ENCODE results near the gene IL1RAPL1.

Gene IL1RAPL1

DNA sequence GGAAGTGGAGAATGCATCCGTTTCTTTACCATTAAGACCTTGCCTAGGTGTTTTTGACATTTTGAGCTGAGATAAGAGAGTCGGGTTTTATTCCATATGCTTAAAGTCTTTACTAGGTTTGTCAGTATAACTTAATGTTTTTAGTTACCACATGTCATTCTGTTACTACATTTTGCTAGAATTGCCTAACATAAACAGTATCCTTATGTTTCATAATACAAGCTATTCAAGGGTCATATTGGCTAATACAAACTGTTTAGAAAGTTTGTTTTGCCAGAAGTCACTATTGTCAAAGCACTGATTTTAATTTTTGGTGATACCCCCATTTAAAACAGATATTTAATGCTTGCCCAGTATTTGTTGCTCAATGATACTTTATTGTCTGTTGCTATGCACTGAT, 1200.4 kb downstream of the IL1RAPL1 start:
- no peaks in the 10 kb centered on the region for H3F3A ChIP-seq (ENCODE audit: low read depth)
- no peak overlapping the region for H3K4me2 ChIP-seq (ENCODE audit: low read depth, low read length, poor library complexity, severe bottlenecking)
- no peak overlapping the region for H3K9ac ChIP-seq (ENCODE audit: low read depth, low read length, poor library complexity, severe bottlenecking)
- no peaks in the 10 kb centered on the region for H3K36me3 ChIP-seq (ENCODE audit: insufficient read depth, low read length)
- H3K27me3 ChIP-seq (ENCODE audit: insufficient read depth, low read length, poor library complexity, severe bottlenecking), result no peaks in the 10 kb centered on the region
- no peak overlapping the region for H2AFZ ChIP-seq (ENCODE audit: low read length)
- H3K4me1 ChIP-seq (ENCODE audit: insufficient read depth, low read length, poor library complexity, severe bottlenecking), result no peaks in the 10 kb centered on the region
- no peaks in the 10 kb centered on the region for H3K9me2 ChIP-seq (replicated peaks; ENCODE audit: low read depth, low read length)
- no peak overlapping the region for H3K4me3 ChIP-seq (ENCODE audit: low read length, poor library complexity, severe bottlenecking)
- H3K79me2 ChIP-seq (ENCODE audit: insufficient read depth, low read length), result no peaks in the 10 kb centered on the region
- TF ChIP-seq CTCF (conservative IDR thresholded peaks at IDR 0.05; ENCODE audit: low read length) (no peak), EZH2phosphoT487 (IDR thresholded peaks at IDR 0.05; ENCODE audit: borderline replicate concordance) (no peak)
- no peaks in the 10 kb centered on the region for H4K20me1 ChIP-seq (ENCODE audit: insufficient read depth, low read length, poor library complexity, severe bottlenecking)
- no peaks in the 10 kb centered on the region for H3K9me3 ChIP-seq (ENCODE audit: insufficient read depth, low read depth, low read length)

GRCh38 chrX:29788991-29789699, 1201.9 kb downstream of the IL1RAPL1 start:
- Histone ChIP-seq H3K36me3 (ENCODE audit: insufficient read depth, low read length) (no peaks in the 10 kb centered on the region), H3K79me2 (ENCODE audit: insufficient read depth, low read length) (no peaks in the 10 kb centered on the region), H3K9me2 (replicated peaks; ENCODE audit: low read depth, low read length) (no peaks in the 10 kb centered on the region), H3K4me2 (ENCODE audit: low read depth, low read length, poor library complexity, severe bottlenecking) (no peak overlapping the region), H3K9me3 (ENCODE audit: insufficient read depth, low read depth, low read length) (no peaks in the 10 kb centered on the region), H3F3A (ENCODE audit: low read depth) (no peaks in the 10 kb centered on the region), H3K4me3 (ENCODE audit: low read length, poor library complexity, severe bottlenecking) (no peak overlapping the region), H4K20me1 (ENCODE audit: insufficient read depth, low read length, poor library complexity, severe bottlenecking) (no peaks in the 10 kb centered on the region), H3K4me1 (ENCODE audit: insufficient read depth, low read length, poor library complexity, severe bottlenecking) (no peaks in the 10 kb centered on the region), H2AFZ (ENCODE audit: low read length) (no peak overlapping the region), H3K9ac (ENCODE audit: low read depth, low read length, poor library complexity, severe bottlenecking) (no peak overlapping the region), H3K27me3 (ENCODE audit: insufficient read depth, low read length, poor library complexity, severe bottlenecking) (no peaks in the 10 kb centered on the region)
- TF ChIP-seq EZH2phosphoT487 (IDR thresholded peaks at IDR 0.05; ENCODE audit: borderline replicate concordance), result no peak
- TF ChIP-seq CTCF (conservative IDR thresholded peaks at IDR 0.05; ENCODE audit: low read length), result no peak

GRCh38 chrX:29792335-29792734, 1205.1 kb downstream of the IL1RAPL1 start:
- Histone ChIP-seq H2AFZ (ENCODE audit: low read length) (no peak overlapping the region), H3K4me3 (ENCODE audit: low read length, poor library complexity, severe bottlenecking) (no peak overlapping the region)

More at GRCh38 chrX:29792335-29792734, 1205.1 kb downstream of the IL1RAPL1 start:
- H3K9me3 ChIP-seq (ENCODE audit: insufficient read depth, low read depth, low read length), result no peaks in the 10 kb centered on the region
- no peaks in the 10 kb centered on the region for H3K4me1 ChIP-seq (ENCODE audit: insufficient read depth, low read length, poor library complexity, severe bottlenecking)
- no peaks in the 10 kb centered on the region for H3F3A ChIP-seq (ENCODE audit: low read depth)
- no peaks in the 10 kb centered on the region for H3K36me3 ChIP-seq (ENCODE audit: insufficient read depth, low read length)
- TF ChIP-seq CTCF (conservative IDR thresholded peaks at IDR 0.05; ENCODE audit: low read length), result no peak
- TF ChIP-seq EZH2phosphoT487 (IDR thresholded peaks at IDR 0.05; ENCODE audit: borderline replicate concordance), result no peak
- H3K79me2 ChIP-seq (ENCODE audit: insufficient read depth, low read length), result no peaks in the 10 kb centered on the region
- no peaks in the 10 kb centered on the region for H3K27me3 ChIP-seq (ENCODE audit: insufficient read depth, low read length, poor library complexity, severe bottlenecking)
- no peak overlapping the region for H3K9ac ChIP-seq (ENCODE audit: low read depth, low read length, poor library complexity, severe bottlenecking)
- no peaks in the 10 kb centered on the region for H3K9me2 ChIP-seq (replicated peaks; ENCODE audit: low read depth, low read length)
- H4K20me1 ChIP-seq (ENCODE audit: insufficient read depth, low read length, poor library complexity, severe bottlenecking), result no peaks in the 10 kb centered on the region
- H3K4me2 ChIP-seq (ENCODE audit: low read depth, low read length, poor library complexity, severe bottlenecking), result no peak overlapping the region
